ENCODE results near the gene GRM1.

Gene GRM1

GRCh38 chr6:146363838-146364607, 335.2 kb downstream of the GRM1 start:
- DNase-seq (ENCODE audit: low read depth in 1 of 2, low spot score in 1 of 2): no peak

DNA sequence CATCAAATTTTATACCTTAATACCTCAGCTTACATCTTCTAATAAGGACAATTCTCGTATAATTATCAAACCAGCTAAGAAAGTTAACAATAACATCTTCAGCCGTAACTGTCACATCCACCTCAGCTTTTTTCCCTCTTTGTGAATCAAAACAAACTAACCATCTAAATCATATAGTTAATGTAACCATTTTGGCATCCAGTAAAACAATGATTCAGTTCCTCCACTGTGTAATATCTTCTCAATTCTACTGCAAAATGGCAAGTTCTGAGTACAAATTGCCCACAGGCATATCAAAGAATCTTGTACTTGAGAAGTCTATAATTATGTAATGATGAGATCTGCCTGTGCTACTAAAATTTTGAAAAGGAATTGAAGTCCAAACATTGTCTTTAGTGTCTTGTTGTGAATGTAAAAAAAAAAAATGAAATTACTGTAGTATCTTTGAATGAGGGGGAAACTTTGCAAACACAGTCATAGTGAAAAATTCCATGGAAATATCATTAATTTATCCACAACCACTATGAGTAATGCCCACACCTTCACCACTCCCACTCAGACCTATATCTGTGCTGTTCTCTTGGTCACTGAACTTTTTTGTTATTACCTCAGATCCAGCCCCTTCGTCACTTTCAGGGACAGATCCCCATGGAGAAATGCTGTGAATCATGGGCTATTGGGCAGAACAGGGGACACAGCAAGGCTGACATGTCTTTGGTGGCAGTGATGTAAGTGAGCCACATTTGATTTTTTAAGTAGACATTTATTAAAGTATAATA, 336.1 kb downstream of the GRM1 start:
- DNase-seq (ENCODE audit: low read depth in 1 of 2, low spot score in 1 of 2): no peak

- no peak for DNase-seq (ENCODE audit: low read depth in 1 of 2, low spot score in 1 of 2)
These were observed 338.2 kb downstream of the GRM1 start for GRCh38 chr6:146367061-146367460.

DNA sequence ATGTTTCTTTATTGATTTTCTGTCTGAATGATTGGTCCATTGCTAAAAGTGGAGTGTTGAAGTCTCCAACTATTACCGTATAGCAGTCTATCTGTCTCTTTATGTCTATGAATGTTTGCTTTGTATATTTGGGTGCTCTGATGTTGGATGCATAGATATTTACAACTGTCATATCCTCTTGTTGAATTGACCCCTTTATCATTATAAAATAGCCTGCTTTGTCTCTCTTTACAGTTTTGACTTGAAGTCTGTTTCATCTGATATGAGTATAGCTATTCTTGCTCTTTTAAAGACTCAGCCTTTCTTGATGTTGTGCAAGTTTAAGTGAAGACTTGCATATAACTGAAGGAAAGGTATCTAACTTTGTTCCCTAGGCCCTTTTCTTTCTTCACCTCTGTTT, 341.0 kb downstream of the GRM1 start:
- no peak for DNase-seq (ENCODE audit: low read depth in 1 of 2, low spot score in 1 of 2)

- DNase-seq (ENCODE audit: low read depth in 1 of 2, low spot score in 1 of 2): no peak
These were observed 352.6 kb downstream of the GRM1 start for GRCh38 chr6:146381486-146381885.

- no peak for DNase-seq (ENCODE audit: low read depth in 1 of 2, low spot score in 1 of 2)
These were observed 360.0 kb downstream of the GRM1 start for GRCh38 chr6:146388736-146389364.

- DNase-seq (ENCODE audit: low read depth in 1 of 2, low spot score in 1 of 2): no peak
These were observed 360.9 kb downstream of the GRM1 start for GRCh38 chr6:146389740-146390139.

- DNase-seq (ENCODE audit: low read depth in 1 of 2, low spot score in 1 of 2): no peak
These were observed 368.8 kb downstream of the GRM1 start for GRCh38 chr6:146397638-146398037.

GRCh38 chr6:146402476-146402875, 373.6 kb downstream of the GRM1 start:
- no peak for DNase-seq (ENCODE audit: low read depth in 1 of 2, low spot score in 1 of 2)

DNA sequence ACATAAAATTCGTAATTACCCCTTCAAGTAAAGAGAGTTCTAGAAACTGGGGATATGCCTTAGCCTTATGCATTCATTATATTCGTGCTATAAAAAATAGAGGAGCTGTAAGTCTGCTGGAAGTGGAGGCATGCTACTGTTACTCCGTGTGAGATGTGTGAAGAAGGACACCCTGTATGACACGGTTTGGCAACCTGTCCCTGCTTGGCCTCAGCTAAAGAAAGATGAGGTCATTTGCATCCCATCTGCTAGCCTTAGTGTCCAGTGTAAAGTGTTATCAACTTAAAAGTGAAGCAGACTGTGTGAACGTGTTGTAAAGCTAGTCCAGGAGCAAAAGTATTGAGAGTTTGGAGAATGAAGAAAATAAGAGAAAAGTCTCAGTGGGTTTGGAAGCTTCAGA, 379.7 kb downstream of the GRM1 start:
- DNase-seq (ENCODE audit: low read depth in 1 of 2, low spot score in 1 of 2): no peak

DNA sequence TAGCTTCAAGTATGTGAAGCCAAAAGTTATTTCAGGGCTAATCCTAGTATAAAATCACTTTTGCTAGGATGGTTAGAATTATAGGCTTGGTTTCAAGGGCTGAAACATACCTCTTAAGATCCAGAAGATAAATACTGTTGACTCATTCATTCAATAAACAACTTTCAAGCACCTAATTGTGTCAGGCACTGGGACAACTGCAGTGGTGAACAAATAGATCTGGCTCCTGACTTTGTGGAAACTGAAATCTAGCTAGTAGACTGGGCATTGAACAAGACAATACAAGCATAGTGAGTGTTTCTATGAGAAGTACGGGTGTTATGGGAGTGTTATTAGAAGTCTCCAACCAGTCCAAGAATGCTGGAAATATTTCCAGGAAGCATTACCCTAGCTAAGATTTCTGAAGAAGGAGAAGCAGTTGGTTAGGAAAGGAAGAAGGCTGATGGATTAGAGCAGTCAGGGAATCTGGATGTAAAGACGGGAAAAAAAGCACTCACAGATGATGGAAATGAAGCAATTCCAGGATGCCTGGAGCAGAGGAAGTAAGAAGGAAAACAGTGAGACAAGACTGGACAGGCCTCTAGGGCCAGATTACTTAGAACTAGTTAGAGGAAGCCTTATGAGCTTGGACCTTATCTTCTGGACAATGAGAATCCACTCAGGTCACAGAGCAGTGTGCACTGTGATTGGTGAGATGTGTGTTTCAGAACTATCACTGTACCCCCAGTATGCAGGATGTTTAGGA, 382.2 kb downstream of the GRM1 start:
- DNase-seq (ENCODE audit: low read depth in 1 of 2, low spot score in 1 of 2): no peak

GRCh38 chr6:146419576-146419975, 390.7 kb downstream of the GRM1 start:
- DNase-seq (ENCODE audit: low read depth in 1 of 2, low spot score in 1 of 2): no peak

GRCh38 chr6:146420255-146420654, 391.4 kb downstream of the GRM1 start:
- DNase-seq (ENCODE audit: low read depth in 1 of 2, low spot score in 1 of 2): no peak

DNA sequence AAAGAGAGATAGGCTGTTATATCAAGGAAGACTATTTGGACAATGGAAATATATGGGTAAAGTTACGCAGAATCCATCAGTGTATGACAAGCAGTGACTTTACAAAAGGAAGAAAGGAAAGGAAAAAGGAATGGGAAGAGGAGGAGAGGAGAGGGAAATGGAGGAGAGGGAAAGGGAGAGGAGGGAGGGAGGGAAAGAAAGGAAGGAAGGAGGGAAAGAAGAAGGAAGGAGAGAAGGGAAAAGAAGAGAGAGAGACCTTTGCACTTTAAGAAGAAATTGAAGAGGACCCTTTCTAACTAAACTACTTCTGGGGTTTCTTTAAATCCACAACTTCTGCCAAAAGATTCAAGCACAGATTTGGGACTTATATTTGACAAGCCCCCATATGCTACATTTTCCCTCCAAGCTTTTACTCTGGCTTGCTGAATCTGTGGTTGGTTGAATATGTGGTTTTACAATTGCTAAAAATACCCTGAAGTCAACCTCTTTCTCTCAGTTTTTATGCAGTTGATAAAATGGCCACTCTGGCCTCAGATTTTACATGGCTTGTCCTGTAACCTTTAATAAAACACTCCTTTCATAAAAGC, 394.0 kb downstream of the GRM1 start:
- DNase-seq (ENCODE audit: low read depth in 1 of 2, low spot score in 1 of 2): no peak

GRCh38 chr6:146423452-146423851, 394.6 kb downstream of the GRM1 start:
- DNase-seq (ENCODE audit: low read depth in 1 of 2, low spot score in 1 of 2): no peak

GRCh38 chr6:146426516-146426915, 397.7 kb downstream of the GRM1 start:
- no peak for DNase-seq (ENCODE audit: low read depth in 1 of 2, low spot score in 1 of 2)

GRCh38 chr6:146429831-146430230, 401.0 kb downstream of the GRM1 start:
- DNase-seq (ENCODE audit: low read depth in 1 of 2, low spot score in 1 of 2): no peak

DNA sequence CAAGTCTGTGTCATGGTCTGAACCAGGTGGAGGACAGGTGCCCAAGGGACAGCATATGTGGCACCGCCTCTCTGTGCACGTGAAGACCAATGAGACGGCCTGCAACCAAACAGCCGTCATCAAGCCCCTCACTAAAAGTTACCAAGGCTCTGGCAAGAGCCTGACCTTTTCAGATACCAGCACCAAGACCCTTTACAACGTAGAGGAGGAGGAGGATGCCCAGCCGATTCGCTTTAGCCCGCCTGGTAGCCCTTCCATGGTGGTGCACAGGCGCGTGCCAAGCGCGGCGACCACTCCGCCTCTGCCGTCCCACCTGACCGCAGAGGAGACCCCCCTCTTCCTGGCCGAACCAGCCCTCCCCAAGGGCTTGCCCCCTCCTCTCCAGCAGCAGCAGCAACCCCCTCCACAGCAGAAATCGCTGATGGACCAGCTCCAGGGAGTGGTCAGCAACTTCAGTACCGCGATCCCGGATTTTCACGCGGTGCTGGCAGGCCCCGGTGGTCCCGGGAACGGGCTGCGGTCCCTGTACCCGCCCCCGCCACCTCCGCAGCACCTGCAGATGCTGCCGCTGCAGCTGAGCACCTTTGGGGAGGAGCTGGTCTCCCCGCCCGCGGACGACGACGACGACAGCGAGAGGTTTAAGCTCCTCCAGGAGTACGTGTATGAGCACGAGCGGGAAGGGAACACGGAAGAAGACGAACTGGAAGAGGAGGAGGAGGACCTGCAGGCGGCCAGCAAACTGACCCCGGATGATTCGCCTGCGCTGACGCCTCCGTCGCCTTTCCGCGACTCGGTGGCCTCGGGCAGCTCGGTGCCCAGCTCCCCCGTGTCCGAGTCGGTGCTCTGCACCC, 405.2 kb downstream of the GRM1 start:
- DNase-seq (ENCODE audit: low read depth in 1 of 2, low spot score in 1 of 2): no peak

GRCh38 chr6:146434732-146435390, 406.0 kb downstream of the GRM1 start:
- DNase-seq (ENCODE audit: low read depth in 1 of 2, low spot score in 1 of 2): no peak

DNA sequence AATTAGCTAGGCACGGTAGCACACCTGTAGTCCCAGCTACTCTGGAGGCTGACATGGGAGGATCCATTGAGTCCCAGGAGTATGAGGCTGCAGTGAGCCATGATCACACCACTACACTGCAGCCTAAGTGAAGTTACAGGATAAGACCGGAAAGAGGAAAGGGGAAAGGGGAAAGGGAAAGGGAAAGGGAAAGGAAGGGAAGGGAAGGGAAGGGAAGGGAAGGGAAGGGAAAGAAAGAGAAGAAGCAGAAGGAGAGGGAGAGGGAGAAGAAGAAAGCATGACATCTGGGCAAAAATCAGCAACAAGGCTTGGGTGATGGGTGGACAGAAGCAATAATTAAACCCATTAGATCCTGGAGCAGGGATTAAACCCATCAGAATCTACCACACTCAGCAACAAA, 413.0 kb downstream of the GRM1 start:
- DNase-seq (ENCODE audit: low read depth in 1 of 2, low spot score in 1 of 2): no peak
